HepG2 (cell line): ENCODE results near the gene PTPA. TPM values are rescaled to one million over a fixed set of nuclear protein-coding genes. Genes with fewer than 3 reads are reported as not detected.

ENCODE experiments used
- AGO1 ChIP-seq: fragments of 200-400 bp; formaldehyde crosslinking; IDR thresholded peaks from 2 replicates; pipeline ENCODE4 v1.6.1; 2017; ENCODE audit warnings: mild to moderate bottlenecking, low read depth, low read length, moderate library complexity; ENCODE audit not compliant: poor library complexity, severe bottlenecking
- ATF7 ChIP-seq, 2 experiments: fragments of 450-650 bp in 1 of 2; sonication (generic) in 1 of 2; formaldehyde crosslinking in 1 of 2; IDR thresholded peaks; 2 replicates each; pipeline versions ENCODE4 v1.4.0 to v1.6.1; 2016 to 2020; ENCODE audit warnings: antibody characterized with exemption in 1 of 2, mild to moderate bottlenecking in 1 of 2, missing genetic modification reagents in 1 of 2
- FOXA3 ChIP-seq: IDR thresholded peaks from 2 replicates; pipeline ENCODE4 v1.6.1; 2016; ENCODE audit warnings: missing genetic modification reagents, missing compliant biosample characterization
- HES4 ChIP-seq: sonication (generic); formaldehyde crosslinking; IDR thresholded peaks from 2 replicates; pipeline ENCODE4 v1.9.0; 2021; ENCODE audit warnings: mild to moderate bottlenecking, missing genetic modification reagents, borderline replicate concordance
- HNF4G ChIP-seq, 2 experiments: sonication (generic) in 1 of 2; formaldehyde crosslinking in 1 of 2; IDR thresholded peaks; 2 replicates each; pipeline versions ENCODE4 v1.4.0 to v1.6.1; 2011 to 2020; ENCODE audit warnings: borderline replicate concordance in 2 of 2, low read depth in 2 of 2, mild to moderate bottlenecking in 2 of 2, low read length in 1 of 2, missing genetic modification reagents in 1 of 2, moderate library complexity in 1 of 2
- RXRB ChIP-seq: IDR thresholded peaks from 2 replicates; pipeline ENCODE4 v1.6.1; 2016; ENCODE audit warnings: borderline replicate concordance, missing genetic modification reagents, missing compliant biosample characterization
- YEATS4 ChIP-seq: sonication (generic); formaldehyde crosslinking; IDR thresholded peaks from 2 replicates; pipeline ENCODE4 v1.4.0; 2020; ENCODE audit warnings: missing genetic modification reagents, borderline replicate concordance
- ZNF644 ChIP-seq: IDR thresholded peaks from 2 replicates; pipeline ENCODE4 v1.6.1; 2016; ENCODE audit warnings: low read depth
- polyA plus RNA-seq, 8 experiments: library from polyadenylated mRNA; depleted of rRNA in 3 of 8; stranded (reverse) in 7 of 8; unstranded in 1 of 8; fragments of >200 nt; fragmentation: Illumina TruSeq in 4 of 8; extraction: Trizol in 4 of 8; gene quantifications; 2 replicates each; pipeline versions ENCODE4 v1.2.1 to v1.2.3, GENCODE V29; 2011 to 2016; ENCODE audit warnings: low read depth in 4 of 8, missing spikeins in 1 of 8, mixed read lengths in 1 of 8; ENCODE audit not compliant: insufficient read depth in 1 of 8
- total RNA-seq, 5 experiments: library from RNA; depleted of rRNA; stranded (reverse); fragments of >200 nt; fragmentation: Illumina TruSeq; extraction: Trizol; gene quantifications; 2 replicates each; pipeline ENCODE4 v1.2.3, GENCODE V29; 2016; ENCODE audit warnings: low read depth in 1 of 5
- TF ChIP-seq, protein P1 (sequence below): IDR thresholded peaks from 2 replicates; pipeline ENCODE4 v1.6.1; 2016; ENCODE audit warnings: missing biosample characterization, missing genetic modification reagents, low read depth
- TF ChIP-seq, protein P2 (sequence below): sonication (generic); formaldehyde crosslinking; IDR thresholded peaks from 2 replicates; pipeline ENCODE4 v1.4.0; 2020; ENCODE audit warnings: missing genetic modification reagents, borderline replicate concordance
- TF ChIP-seq, protein P3 (sequence below): IDR thresholded peaks from 2 replicates; pipeline ENCODE4 v1.4.0; 2020; ENCODE audit warnings: mild to moderate bottlenecking, missing genetic modification reagents
- TF ChIP-seq, protein P4 (sequence below): sonication (generic); formaldehyde crosslinking; IDR thresholded peaks from 2 replicates; pipeline ENCODE4 v1.4.0; 2020; ENCODE audit warnings: mild to moderate bottlenecking, missing genetic modification reagents
- TF ChIP-seq, protein P5 (sequence below): sonication (generic); formaldehyde crosslinking; IDR thresholded peaks from 2 replicates; pipeline ENCODE4 v1.4.0; 2020; ENCODE audit warnings: missing genetic modification reagents, mild to moderate bottlenecking, borderline replicate concordance
- TF ChIP-seq, protein P6 (sequence below): sonication (generic); formaldehyde crosslinking; IDR thresholded peaks from 2 replicates; pipeline ENCODE4 v1.5.0; 2020; ENCODE audit warnings: missing genetic modification reagents

Gene PTPA
- total and polyA plus RNA-seq, 2 of the 13 experiments (the other 11 are each of a cell fraction or from before 2014, with no cell fraction given) = 79.3 to 105 TPM

DNA sequence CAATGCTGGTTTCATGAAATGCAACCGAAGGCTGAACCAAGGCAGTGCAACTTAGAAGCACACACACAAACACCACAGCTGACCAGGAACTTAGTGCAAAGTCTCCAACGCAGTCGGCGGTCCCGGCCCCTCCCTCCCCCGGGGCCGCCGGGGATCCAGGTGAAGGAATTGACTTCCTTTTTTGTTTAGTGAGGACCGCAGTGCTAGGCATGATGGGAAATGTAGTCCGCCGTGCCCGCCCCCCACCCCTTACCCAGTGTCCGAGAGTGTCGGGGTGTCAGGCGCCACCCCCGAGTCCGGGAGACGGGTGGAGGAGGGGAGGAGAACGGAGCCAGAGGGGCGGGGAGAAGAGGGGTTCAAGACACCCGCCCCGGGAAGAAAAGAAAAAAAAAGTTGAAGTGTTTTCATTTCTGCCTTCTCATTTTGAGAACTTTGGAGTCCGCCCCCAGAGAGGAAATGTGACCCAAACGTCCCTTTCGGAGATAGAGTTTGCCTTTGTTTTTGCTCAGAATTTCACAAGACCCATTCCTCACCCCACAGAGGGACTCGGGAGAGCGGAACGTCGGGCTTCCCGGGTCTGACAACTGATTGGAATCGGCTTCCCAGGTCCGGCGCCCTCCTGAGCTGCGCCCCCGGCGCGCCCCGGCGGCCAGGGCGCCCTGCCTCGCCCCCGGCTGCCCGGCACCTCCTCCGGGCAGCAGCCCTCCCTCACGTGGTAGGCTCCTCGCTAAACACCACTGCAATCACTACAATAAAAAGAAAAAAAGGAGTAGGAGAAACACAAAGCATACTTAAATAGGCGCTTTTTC, 64.8 kb downstream of the PTPA start (continued):
- TF ChIP-seq HES4 (CRISPR knock-in tag) (peak; percentile 61; the same call in 1 of the 2 replicates), AGO1 (peak; percentile 10), FOXA3 (CRISPR knock-in tag) (peak; percentile 38; the same call in 1 of the 2 replicates), ATF7 (IDR thresholded peaks at IDR 0.05) (no peak), ATF7 (CRISPR knock-in tag; IDR thresholded peaks at IDR 0.05) (no peak), YEATS4 (CRISPR knock-in tag) (peak; percentile 62; the same call in 1 of the 2 replicates), RXRB (0 out of 2 replicates have a peak, but pooled peaks have one; percentile 28), HNF4G (IDR thresholded peaks at IDR 0.05; ENCODE audit: borderline replicate concordance, low read depth, low read length) (peak; percentile 58; the same call in 1 of the 2 replicates), HNF4G (CRISPR knock-in tag; IDR thresholded peaks at IDR 0.05; ENCODE audit: borderline replicate concordance, low read depth) (no peak), ZNF644 (peak; percentile 50; the same call in 1 of the 2 replicates)
- TF ChIP-seq, protein P1, sequence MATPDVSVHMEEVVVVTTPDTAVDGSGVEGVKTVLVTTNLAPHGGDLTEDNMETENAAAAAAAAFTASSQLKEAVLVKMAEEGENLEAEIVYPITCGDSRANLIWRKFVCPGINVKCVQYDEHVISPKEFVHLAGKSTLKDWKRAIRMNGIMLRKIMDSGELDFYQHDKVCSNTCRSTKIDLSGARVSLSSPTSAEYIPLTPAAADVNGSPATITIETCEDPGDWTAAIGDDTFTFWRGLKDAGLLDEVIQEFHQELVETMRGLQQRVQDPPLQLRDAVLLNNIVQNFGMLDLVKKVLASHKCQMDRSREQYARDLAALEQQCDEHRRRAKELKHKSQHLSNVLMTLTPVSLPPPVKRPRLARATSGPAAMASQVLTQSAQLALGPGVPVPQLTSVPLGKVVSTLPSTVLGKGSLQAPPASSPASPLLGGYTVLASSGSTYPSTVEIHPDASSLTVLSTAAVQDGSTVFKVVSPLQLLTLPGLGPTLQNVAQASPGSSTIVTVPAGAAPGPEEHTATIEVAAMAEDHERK = no peak
- TF ChIP-seq, protein P2, sequence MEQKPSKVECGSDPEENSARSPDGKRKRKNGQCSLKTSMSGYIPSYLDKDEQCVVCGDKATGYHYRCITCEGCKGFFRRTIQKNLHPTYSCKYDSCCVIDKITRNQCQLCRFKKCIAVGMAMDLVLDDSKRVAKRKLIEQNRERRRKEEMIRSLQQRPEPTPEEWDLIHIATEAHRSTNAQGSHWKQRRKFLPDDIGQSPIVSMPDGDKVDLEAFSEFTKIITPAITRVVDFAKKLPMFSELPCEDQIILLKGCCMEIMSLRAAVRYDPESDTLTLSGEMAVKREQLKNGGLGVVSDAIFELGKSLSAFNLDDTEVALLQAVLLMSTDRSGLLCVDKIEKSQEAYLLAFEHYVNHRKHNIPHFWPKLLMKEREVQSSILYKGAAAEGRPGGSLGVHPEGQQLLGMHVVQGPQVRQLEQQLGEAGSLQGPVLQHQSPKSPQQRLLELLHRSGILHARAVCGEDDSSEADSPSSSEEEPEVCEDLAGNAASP (CRISPR knock-in tag) = no peak
- TF ChIP-seq, protein P3, sequence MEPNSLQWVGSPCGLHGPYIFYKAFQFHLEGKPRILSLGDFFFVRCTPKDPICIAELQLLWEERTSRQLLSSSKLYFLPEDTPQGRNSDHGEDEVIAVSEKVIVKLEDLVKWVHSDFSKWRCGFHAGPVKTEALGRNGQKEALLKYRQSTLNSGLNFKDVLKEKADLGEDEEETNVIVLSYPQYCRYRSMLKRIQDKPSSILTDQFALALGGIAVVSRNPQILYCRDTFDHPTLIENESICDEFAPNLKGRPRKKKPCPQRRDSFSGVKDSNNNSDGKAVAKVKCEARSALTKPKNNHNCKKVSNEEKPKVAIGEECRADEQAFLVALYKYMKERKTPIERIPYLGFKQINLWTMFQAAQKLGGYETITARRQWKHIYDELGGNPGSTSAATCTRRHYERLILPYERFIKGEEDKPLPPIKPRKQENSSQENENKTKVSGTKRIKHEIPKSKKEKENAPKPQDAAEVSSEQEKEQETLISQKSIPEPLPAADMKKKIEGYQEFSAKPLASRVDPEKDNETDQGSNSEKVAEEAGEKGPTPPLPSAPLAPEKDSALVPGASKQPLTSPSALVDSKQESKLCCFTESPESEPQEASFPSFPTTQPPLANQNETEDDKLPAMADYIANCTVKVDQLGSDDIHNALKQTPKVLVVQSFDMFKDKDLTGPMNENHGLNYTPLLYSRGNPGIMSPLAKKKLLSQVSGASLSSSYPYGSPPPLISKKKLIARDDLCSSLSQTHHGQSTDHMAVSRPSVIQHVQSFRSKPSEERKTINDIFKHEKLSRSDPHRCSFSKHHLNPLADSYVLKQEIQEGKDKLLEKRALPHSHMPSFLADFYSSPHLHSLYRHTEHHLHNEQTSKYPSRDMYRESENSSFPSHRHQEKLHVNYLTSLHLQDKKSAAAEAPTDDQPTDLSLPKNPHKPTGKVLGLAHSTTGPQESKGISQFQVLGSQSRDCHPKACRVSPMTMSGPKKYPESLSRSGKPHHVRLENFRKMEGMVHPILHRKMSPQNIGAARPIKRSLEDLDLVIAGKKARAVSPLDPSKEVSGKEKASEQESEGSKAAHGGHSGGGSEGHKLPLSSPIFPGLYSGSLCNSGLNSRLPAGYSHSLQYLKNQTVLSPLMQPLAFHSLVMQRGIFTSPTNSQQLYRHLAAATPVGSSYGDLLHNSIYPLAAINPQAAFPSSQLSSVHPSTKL = peak; percentile 53
- TF ChIP-seq, protein P4, sequence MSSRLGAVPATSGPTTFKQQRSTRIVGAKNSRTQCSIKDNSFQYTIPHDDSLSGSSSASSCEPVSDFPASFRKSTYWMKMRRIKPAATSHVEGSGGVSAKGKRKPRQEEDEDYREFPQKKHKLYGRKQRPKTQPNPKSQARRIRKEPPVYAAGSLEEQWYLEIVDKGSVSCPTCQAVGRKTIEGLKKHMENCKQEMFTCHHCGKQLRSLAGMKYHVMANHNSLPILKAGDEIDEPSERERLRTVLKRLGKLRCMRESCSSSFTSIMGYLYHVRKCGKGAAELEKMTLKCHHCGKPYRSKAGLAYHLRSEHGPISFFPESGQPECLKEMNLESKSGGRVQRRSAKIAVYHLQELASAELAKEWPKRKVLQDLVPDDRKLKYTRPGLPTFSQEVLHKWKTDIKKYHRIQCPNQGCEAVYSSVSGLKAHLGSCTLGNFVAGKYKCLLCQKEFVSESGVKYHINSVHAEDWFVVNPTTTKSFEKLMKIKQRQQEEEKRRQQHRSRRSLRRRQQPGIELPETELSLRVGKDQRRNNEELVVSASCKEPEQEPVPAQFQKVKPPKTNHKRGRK (CRISPR knock-in tag) = no peak
- TF ChIP-seq, protein P5, sequence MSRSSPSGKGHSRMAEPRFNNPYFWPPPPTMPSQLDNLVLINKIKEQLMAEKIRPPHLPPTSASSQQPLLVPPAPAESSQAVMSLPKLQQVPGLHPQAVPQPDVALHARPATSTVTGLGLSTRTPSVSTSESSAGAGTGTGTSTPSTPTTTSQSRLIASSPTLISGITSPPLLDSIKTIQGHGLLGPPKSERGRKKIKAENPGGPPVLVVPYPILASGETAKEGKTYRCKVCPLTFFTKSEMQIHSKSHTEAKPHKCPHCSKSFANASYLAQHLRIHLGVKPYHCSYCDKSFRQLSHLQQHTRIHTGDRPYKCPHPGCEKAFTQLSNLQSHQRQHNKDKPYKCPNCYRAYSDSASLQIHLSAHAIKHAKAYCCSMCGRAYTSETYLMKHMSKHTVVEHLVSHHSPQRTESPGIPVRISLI (CRISPR knock-in tag) = peak; percentile 62; the same call in 1 of the 2 replicates
- TF ChIP-seq, protein P6, sequence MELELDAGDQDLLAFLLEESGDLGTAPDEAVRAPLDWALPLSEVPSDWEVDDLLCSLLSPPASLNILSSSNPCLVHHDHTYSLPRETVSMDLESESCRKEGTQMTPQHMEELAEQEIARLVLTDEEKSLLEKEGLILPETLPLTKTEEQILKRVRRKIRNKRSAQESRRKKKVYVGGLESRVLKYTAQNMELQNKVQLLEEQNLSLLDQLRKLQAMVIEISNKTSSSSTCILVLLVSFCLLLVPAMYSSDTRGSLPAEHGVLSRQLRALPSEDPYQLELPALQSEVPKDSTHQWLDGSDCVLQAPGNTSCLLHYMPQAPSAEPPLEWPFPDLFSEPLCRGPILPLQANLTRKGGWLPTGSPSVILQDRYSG = 0 out of 2 replicates have a peak, but pooled peaks have one; percentile 61
